ENCODE data around the gene TMEM72. TPM values are rescaled to one million over a fixed set of nuclear protein-coding genes. Genes with fewer than 3 reads are reported as not detected.

TMEM72 gene
- total and polyA plus RNA-seq, 2 donors (not counting 3 experiments of a cell fraction or from before 2014, with no cell fraction given), result not detected

DNA sequence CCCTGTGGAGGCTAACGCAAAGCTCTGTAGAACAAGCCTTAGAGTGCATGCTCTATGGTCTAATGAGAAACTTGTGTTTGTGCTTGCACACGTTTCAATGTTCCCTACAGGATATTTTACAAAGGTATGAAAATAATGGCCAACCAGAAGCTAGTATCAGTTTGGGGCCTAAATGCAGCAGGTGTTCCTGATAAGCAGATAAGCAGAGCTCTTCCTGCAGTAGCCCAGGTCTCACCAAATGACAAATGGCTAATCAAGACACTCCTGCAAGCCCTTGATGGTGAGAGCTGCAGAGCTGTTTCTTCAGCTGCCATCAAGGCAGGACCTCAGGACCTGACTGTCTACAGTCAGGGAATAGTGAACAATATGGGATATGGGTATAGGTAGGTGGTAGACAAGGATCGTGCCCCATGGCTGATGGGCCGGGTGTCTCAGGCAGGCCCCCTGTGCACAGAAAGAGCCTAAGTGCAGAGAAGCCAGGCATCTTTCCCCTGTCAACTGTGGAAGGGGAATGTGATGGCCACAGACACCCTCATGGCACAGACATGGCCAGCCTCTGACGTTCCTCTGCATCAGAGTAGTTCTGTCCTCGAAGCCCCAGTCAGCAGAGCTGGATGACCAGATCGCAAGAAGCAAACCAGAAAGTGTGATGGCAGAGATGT is 25.3 kb downstream of the TMEM72 start:
- no peak overlapping the region for H3K4me2 ChIP-seq (ENCODE audit: insufficient read depth, low read length)
- intact Hi-C loops (cut with micrococcal nuclease) (no loop called here), dilution Hi-C loops (cut with MboI; ENCODE audit: extremely low pct_ligation_motif_present, low sequenced_read_pairs) (no loop called here)

More for the DNA sequence above, 25.3 kb downstream of the TMEM72 start:
- no peaks in the 10 kb centered on the region for H3K9me3 ChIP-seq (replicated peaks; ENCODE audit: control insufficient read depth, insufficient read depth, low read length)
- ChIA-PET POLR2A (no interaction called here), CTCF (interaction anchor here (1.4 to 4.8 kb wide), 2 partner anchors 40 to 68 kb away, joined by 3 to 62 read pairs; partner anchors contain the start of gene ZNF22)
- H3K9ac ChIP-seq (replicated peaks; ENCODE audit: extremely low read depth, insufficient read depth, low read length), result no peak overlapping the region
- no peak overlapping the region for H2AFZ ChIP-seq (ENCODE audit: low read depth, low read length)
- no peak overlapping the region for H3K4me3 ChIP-seq (replicated peaks in 1 of 3; ENCODE audit: insufficient read depth in 1 of 3, low read depth in 1 of 3, low read length in 3 of 3)
- no peaks in the 10 kb centered on the region for H3K4me1 ChIP-seq (ENCODE audit: control insufficient read depth, extremely low read depth, insufficient read depth, low read length)
- no peak for DNase-seq (ENCODE audit: low read depth, low spot score)
- no peaks in the 10 kb centered on the region for H3K36me3 ChIP-seq (ENCODE audit: control insufficient read depth in 2 of 2, extremely low read depth in 1 of 2, insufficient read depth in 2 of 2, low read length in 2 of 2)
- no TSS peak for BruUV-seq (replicated peaks)
- no peaks in the 10 kb centered on the region for H3K79me2 ChIP-seq (ENCODE audit: control insufficient read depth, insufficient read depth, low read length)
- TF ChIP-seq JUN (IDR thresholded peaks at IDR 0.05; ENCODE audit: borderline replicate concordance, insufficient read depth, insufficient read length, low read depth) (no peak), POLR2AphosphoS5 (IDR thresholded peaks at IDR 0.05; ENCODE audit: insufficient read depth, low read depth, low read length) (no peak), POLR2A (IDR thresholded peaks at IDR 0.05; ENCODE audit: low read depth, low read length) (no peak), GATA2 (IDR thresholded peaks at IDR 0.05; ENCODE audit: insufficient read depth, insufficient read length, low read depth, low read length) (no peak), FOS (IDR thresholded peaks at IDR 0.05; ENCODE audit: borderline replicate concordance, insufficient read depth, low read length) (no peak), EZH2 (IDR thresholded peaks at IDR 0.05; ENCODE audit: borderline replicate concordance, low read depth, low read length, severe bottlenecking) (no peak), MYC (IDR thresholded peaks at IDR 0.05; ENCODE audit: low read depth, low read length) (no peak)
- TF ChIP-seq, protein P1, sequence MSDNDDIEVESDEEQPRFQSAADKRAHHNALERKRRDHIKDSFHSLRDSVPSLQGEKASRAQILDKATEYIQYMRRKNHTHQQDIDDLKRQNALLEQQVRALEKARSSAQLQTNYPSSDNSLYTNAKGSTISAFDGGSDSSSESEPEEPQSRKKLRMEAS (IDR thresholded peaks at IDR 0.05; ENCODE audit: insufficient read depth, insufficient read length), result no peak
- TF ChIP-seq, protein P2, sequence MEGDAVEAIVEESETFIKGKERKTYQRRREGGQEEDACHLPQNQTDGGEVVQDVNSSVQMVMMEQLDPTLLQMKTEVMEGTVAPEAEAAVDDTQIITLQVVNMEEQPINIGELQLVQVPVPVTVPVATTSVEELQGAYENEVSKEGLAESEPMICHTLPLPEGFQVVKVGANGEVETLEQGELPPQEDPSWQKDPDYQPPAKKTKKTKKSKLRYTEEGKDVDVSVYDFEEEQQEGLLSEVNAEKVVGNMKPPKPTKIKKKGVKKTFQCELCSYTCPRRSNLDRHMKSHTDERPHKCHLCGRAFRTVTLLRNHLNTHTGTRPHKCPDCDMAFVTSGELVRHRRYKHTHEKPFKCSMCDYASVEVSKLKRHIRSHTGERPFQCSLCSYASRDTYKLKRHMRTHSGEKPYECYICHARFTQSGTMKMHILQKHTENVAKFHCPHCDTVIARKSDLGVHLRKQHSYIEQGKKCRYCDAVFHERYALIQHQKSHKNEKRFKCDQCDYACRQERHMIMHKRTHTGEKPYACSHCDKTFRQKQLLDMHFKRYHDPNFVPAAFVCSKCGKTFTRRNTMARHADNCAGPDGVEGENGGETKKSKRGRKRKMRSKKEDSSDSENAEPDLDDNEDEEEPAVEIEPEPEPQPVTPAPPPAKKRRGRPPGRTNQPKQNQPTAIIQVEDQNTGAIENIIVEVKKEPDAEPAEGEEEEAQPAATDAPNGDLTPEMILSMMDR (IDR thresholded peaks at IDR 0.05; ENCODE audit: extremely low read depth in 1 of 2, insufficient read depth in 1 of 2, low read depth in 1 of 2, low read length in 2 of 2), result no peak
- no peak for FAIRE-seq
- no peaks in the 10 kb centered on the region for H4K20me1 ChIP-seq (replicated peaks; ENCODE audit: control insufficient read depth, extremely low read depth, insufficient read depth, low read length)
- no peaks in the 10 kb centered on the region for H3K9me1 ChIP-seq (replicated peaks; ENCODE audit: control insufficient read depth, extremely low read depth, insufficient read depth, low read length)
- H3K27me3 ChIP-seq (ENCODE audit: control insufficient read depth in 2 of 2, insufficient read depth in 2 of 2, low read length in 2 of 2), result peaks cover 2 to 5% of the 10 kb centered on the region in 2 experiments
- H3K27ac ChIP-seq (ENCODE audit: insufficient read depth, low read depth, low read length), result no peak overlapping the region
